HFFc6 (cell line): ENCODE results near the gene CACNA1D. TPM values are rescaled to one million over a fixed set of nuclear protein-coding genes. Genes with fewer than 3 reads are reported as not detected.

Experiments
- DNase-seq: peaks from one replicate; pipeline ENCODE4 v3.0.0-alpha.2; 2018
- H3K27ac Mint-ChIP-seq: 2 replicates; pipeline ENCODE4 v1.8.0; 2020; ENCODE audit warnings: mild to moderate bottlenecking, mixed read lengths
- H3K27me3 Mint-ChIP-seq: 2 replicates; pipeline ENCODE4 v1.8.0; 2021; ENCODE audit warnings: mild to moderate bottlenecking, moderate library complexity, mixed read lengths; ENCODE audit not compliant: insufficient read depth
- H3K36me3 Mint-ChIP-seq: 2 replicates; pipeline ENCODE4 v1.8.0; 2021; ENCODE audit warnings: low read depth, mixed read lengths
- H3K4me1 Mint-ChIP-seq: 2 replicates; pipeline ENCODE4 v1.8.0; 2020; ENCODE audit warnings: low read depth, mixed read lengths
- H3K4me3 Mint-ChIP-seq: 2 replicates; pipeline ENCODE4 v1.8.0; 2020; ENCODE audit warnings: mild to moderate bottlenecking, moderate library complexity, mixed read lengths
- H3K9me3 Mint-ChIP-seq: 2 replicates; pipeline ENCODE4 v1.8.0; 2020; ENCODE audit warnings: mild to moderate bottlenecking, mixed read lengths
- CTCF ChIP-seq: fragments of 200-600 bp; sonication (generic); IDR thresholded peaks from 2 replicates; pipeline ENCODE4 v1.5.0; 2021; ENCODE audit warnings: antibody characterized with exemption, mild to moderate bottlenecking
- total RNA-seq, 6 experiments: library from RNA; stranded (reverse); fragmentation: NEBNext Ultra II Directional; extraction: Animal tissue kit (Norgen Biotek cat#: 25700); gene quantifications; 2 replicates in 1 of 6; 3 replicates in 5 of 6; pipeline ENCODE4 v1.2.3, GENCODE V29; 2021

Gene CACNA1D
- total RNA-seq, 6 experiments from 2014 or later, result 0.09 TPM; not detected in 5

GRCh38 chr3:53709256-53709655 is 214.8 kb downstream of the CACNA1D start:
- DNase-seq, result no peak
- H3K4me3 Mint-ChIP-seq, result no peak overlapping the region
- H3K36me3 Mint-ChIP-seq, result no peaks in the 10 kb centered on the region
- peaks cover 30% of the 10 kb centered on the region for H3K27me3 Mint-ChIP-seq
- no peaks in the 10 kb centered on the region for H3K9me3 Mint-ChIP-seq
- TF ChIP-seq CTCF, result no peak
- H3K27ac Mint-ChIP-seq, result no peak overlapping the region
- H3K4me1 Mint-ChIP-seq, result peaks cover 5% of the 10 kb centered on the region; the same call in 1 of the 2 replicates

DNA sequence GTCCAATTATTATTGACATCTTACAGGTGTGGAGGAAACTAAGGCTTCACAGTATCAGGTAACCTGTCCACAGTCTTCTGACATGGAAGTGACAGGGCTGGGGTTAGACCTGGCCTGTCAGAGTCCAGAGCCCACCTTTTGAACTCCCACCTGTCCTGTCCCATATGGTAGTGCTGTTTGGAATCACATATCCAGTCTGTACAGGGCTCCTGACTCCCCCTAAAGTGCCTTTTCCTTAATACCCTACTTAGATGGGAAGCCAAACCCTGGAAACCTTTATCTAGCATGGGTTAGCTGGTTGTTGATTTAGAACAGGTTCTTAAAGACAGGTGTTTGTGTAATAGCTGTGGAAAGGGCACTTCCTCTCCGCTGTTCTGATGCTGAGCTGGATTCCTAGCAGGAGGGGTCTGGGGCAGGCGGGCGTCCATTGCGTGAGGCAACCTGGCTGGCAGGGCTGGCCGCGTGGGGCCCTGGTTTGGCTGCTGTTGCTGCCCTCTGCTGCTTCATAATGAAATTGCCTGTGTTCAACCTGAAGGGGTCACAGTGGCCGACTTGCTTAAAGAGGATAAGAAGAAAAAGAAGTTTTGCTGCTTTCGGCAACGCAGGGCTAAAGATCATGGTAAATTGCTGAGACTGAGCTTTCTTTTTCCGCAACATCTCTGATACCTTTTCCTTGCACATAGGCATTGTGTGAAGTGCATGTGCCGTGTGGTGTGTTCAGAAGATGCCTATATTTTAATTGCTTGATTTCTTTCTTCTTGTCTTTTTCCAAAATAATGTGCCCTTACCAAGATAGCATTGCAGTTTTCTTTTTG is 215.7 kb downstream of the CACNA1D start:
- peak; percentile 86 for TF ChIP-seq CTCF
- peaks cover 25% of the 10 kb centered on the region for H3K27me3 Mint-ChIP-seq
- no peak overlapping the region for H3K27ac Mint-ChIP-seq
- no peaks in the 10 kb centered on the region for H3K36me3 Mint-ChIP-seq
- H3K4me1 Mint-ChIP-seq, result peaks cover 5% of the 10 kb centered on the region
- peak; percentile 61 for DNase-seq
- H3K4me3 Mint-ChIP-seq, result no peak overlapping the region
- H3K9me3 Mint-ChIP-seq, result no peaks in the 10 kb centered on the region

DNA sequence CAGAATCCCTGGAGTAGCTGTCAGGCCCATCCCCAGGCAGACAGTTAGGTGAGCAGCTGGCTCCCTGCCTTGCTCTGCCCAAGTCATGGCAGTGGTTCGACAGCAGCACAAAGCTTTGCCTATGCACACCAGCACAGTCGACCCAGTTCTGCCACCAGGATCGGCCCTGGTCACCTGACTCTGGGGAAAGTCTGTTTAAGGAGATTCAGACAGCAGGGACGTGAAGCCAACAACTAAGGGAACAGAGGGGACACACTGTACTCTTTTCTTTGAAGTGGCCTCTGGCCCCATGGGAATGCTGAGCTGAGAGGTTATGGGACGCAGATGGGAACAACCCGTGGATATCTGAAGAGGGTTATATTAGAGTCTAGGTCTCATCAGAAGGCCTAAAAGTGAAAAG is 217.0 kb downstream of the CACNA1D start:
- Mint-ChIP-seq H3K27ac (no peak overlapping the region), H3K9me3 (no peaks in the 10 kb centered on the region), H3K36me3 (no peaks in the 10 kb centered on the region), H3K4me1 (peaks cover 18% of the 10 kb centered on the region), H3K27me3 (peaks cover 17% of the 10 kb centered on the region), H3K4me3 (no peak overlapping the region)
- TF ChIP-seq CTCF, result no peak
- DNase-seq, result no peak

GRCh38 chr3:53712817-53713388 is 218.5 kb downstream of the CACNA1D start:
- no peaks in the 10 kb centered on the region for H3K36me3 Mint-ChIP-seq
- no peaks in the 10 kb centered on the region for H3K9me3 Mint-ChIP-seq
- no peak for TF ChIP-seq CTCF
- H3K4me3 Mint-ChIP-seq, result no peak overlapping the region
- DNase-seq, result no peak
- H3K4me1 Mint-ChIP-seq, result peaks cover 20% of the 10 kb centered on the region
- H3K27me3 Mint-ChIP-seq, result peaks cover 12% of the 10 kb centered on the region
- H3K27ac Mint-ChIP-seq, result no peak overlapping the region

- Mint-ChIP-seq H3K4me1 (peaks cover 20% of the 10 kb centered on the region), H3K27me3 (peaks cover 10% of the 10 kb centered on the region), H3K9me3 (no peaks in the 10 kb centered on the region), H3K36me3 (no peaks in the 10 kb centered on the region), H3K4me3 (no peak overlapping the region), H3K27ac (no peak overlapping the region)
- no peak for TF ChIP-seq CTCF
- no peak for DNase-seq
Measured at GRCh38 chr3:53713626-53714025, 219.2 kb downstream of the CACNA1D start.
